AG09319 (cell line): ENCODE measurements around the gene PANK2.
"Not testable (repeated sequence)": the region's sequence is repeated elsewhere in the genome, so short reads cannot be mapped to it uniquely, and the experiment has no call there.

ENCODE experiments used
- DNase-seq: peaks from one replicate; pipeline ENCODE4 v3.0.0-alpha.2; 2010; ENCODE audit warnings: low read depth; ENCODE audit errors: extremely low read depth
- CTCF ChIP-seq: IDR thresholded peaks from 2 replicates; pipeline ENCODE4 v1.5.1; 2011; ENCODE audit warnings: low read depth, mild to moderate bottlenecking, inconsistent platforms, low read length, moderate library complexity

PANK2 gene

GRCh38 chr20:3933218-3933617 lies 44.0 kb downstream of the PANK2 start:
- DNase-seq = no peak
- TF ChIP-seq CTCF = no peak

- TF ChIP-seq CTCF = no peak
- no peak for DNase-seq
Observed at GRCh38 chr20:3934624-3935023, 45.4 kb downstream of the PANK2 start.

GRCh38 chr20:3935295-3935955 lies 46.2 kb downstream of the PANK2 start:
- DNase-seq = no peak
- no peak for TF ChIP-seq CTCF

- no peak for TF ChIP-seq CTCF
- no peak for DNase-seq
Observed at GRCh38 chr20:3935956-3936340, 46.8 kb downstream of the PANK2 start.

- TF ChIP-seq CTCF = no peak
- DNase-seq = no peak
Observed at GRCh38 chr20:3937618-3938017, 48.4 kb downstream of the PANK2 start.

GRCh38 chr20:3940905-3941304 lies 51.7 kb downstream of the PANK2 start:
- no peak for TF ChIP-seq CTCF
- no peak for DNase-seq

- DNase-seq = not testable (repeated sequence)
Observed at GRCh38 chr20:3946666-3947065, 57.5 kb downstream of the PANK2 start.

- DNase-seq = no peak
- TF ChIP-seq CTCF = no peak
Observed at GRCh38 chr20:3964719-3965118, 75.5 kb downstream of the PANK2 start.
